Loucy (cell line): ENCODE data around the gene SMARCA5.

Source experiments
- EZH2phosphoT487 ChIP-seq: fragments of 200-600 bp; IDR thresholded peaks from 2 replicates; pipeline ENCODE4 v1.6.1; 2018; ENCODE audit warnings: antibody characterized with exemption, mild to moderate bottlenecking, moderate library complexity, borderline replicate concordance
- TF ChIP-seq, protein P1 (sequence below): fragments of 200-600 bp; sonication (generic); conservative IDR thresholded peaks from 2 replicates; pipeline ENCODE4 v1.5.1; 2014; ENCODE audit warnings: mild to moderate bottlenecking, antibody characterized with exemption, low read length

DNA sequence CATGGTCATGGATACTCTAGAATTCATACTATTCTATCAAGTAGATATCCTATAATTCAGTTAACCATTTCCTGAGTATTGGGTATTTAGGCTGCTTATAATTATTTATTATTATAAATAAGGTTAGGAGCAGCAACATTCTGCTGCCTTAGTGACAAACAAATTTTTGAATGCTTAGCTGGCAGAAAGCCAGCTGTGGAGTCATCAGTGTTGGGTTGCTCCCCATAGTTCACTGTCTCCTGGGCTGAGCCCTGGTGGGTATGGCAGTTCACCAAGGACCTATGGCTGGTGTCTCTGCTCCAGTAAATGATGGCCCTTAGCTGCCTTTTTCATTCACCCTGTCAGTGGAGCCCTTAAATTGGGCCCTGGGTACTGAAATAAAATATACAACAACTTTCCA lies 61.8 kb downstream of the SMARCA5 start:
- TF ChIP-seq, protein P1, sequence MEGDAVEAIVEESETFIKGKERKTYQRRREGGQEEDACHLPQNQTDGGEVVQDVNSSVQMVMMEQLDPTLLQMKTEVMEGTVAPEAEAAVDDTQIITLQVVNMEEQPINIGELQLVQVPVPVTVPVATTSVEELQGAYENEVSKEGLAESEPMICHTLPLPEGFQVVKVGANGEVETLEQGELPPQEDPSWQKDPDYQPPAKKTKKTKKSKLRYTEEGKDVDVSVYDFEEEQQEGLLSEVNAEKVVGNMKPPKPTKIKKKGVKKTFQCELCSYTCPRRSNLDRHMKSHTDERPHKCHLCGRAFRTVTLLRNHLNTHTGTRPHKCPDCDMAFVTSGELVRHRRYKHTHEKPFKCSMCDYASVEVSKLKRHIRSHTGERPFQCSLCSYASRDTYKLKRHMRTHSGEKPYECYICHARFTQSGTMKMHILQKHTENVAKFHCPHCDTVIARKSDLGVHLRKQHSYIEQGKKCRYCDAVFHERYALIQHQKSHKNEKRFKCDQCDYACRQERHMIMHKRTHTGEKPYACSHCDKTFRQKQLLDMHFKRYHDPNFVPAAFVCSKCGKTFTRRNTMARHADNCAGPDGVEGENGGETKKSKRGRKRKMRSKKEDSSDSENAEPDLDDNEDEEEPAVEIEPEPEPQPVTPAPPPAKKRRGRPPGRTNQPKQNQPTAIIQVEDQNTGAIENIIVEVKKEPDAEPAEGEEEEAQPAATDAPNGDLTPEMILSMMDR, result no peak
- no peak for TF ChIP-seq EZH2phosphoT487
